ENCODE data around the gene AP1S2.
"Not testable (repeated sequence)": the region's sequence is repeated elsewhere in the genome, so short reads cannot be mapped to it uniquely, and the experiment has no call there.

AP1S2 gene

GRCh38 chrX:15854080-15854655, 445 bp downstream of the AP1S2 start:
- DNase-seq: peak; percentile 41

- DNase-seq: no peak
Measured at GRCh38 chrX:15853586-15854079, 980 bp downstream of the AP1S2 start.

GRCh38 chrX:15849555-15849954, 5.1 kb downstream of the AP1S2 start:
- no peak for DNase-seq

- DNase-seq: no peak
Measured at GRCh38 chrX:15848576-15848975, 6.0 kb downstream of the AP1S2 start.

- DNase-seq: no peak
Measured at GRCh38 chrX:15843960-15844359, 10.7 kb downstream of the AP1S2 start.

GRCh38 chrX:15841853-15842516, 12.6 kb downstream of the AP1S2 start:
- DNase-seq: no peak

- no peak for DNase-seq
Measured at GRCh38 chrX:15838017-15838416, 16.6 kb downstream of the AP1S2 start.

GRCh38 chrX:15834827-15835595, 19.6 kb downstream of the AP1S2 start:
- DNase-seq: no peak

GRCh38 chrX:15834053-15834452, 20.6 kb downstream of the AP1S2 start:
- no peak for DNase-seq

- DNase-seq: not testable (repeated sequence)
Measured at GRCh38 chrX:15831347-15831746, 23.3 kb downstream of the AP1S2 start.

- no peak for DNase-seq
Measured at GRCh38 chrX:15829217-15829616, 25.4 kb downstream of the AP1S2 start.

GRCh38 chrX:15825936-15826335, 28.7 kb downstream of the AP1S2 start:
- DNase-seq: no peak

- DNase-seq: no peak
Measured at GRCh38 chrX:15822922-15823321, 31.7 kb downstream of the AP1S2 start.

GRCh38 chrX:15820106-15821073, 34.2 kb downstream of the AP1S2 start:
- DNase-seq: no peak

GRCh38 chrX:15816886-15817285, 37.7 kb downstream of the AP1S2 start:
- peak; percentile 47 for DNase-seq

GRCh38 chrX:15816438-15816809, 38.2 kb downstream of the AP1S2 start:
- no peak for DNase-seq

GRCh38 chrX:15815779-15816437, 38.7 kb downstream of the AP1S2 start:
- DNase-seq: peak; percentile 30

- no peak for DNase-seq
Measured at GRCh38 chrX:15814771-15815365, 39.7 kb downstream of the AP1S2 start.

- no peak for DNase-seq
Measured at GRCh38 chrX:15813416-15813815, 41.2 kb downstream of the AP1S2 start.

- no peak for DNase-seq
Measured at GRCh38 chrX:15812192-15812938, 42.2 kb downstream of the AP1S2 start.

GRCh38 chrX:15808254-15808653, 46.4 kb downstream of the AP1S2 start:
- DNase-seq: no peak

Data from CD4-positive, alpha-beta T cell treated with Interleukin-12 subunit alpha and Interleukin-12 subunit beta, for 1 hour (primary cell).